ENCODE data around the gene MRPL45. TPM values are rescaled to one million over a fixed set of nuclear protein-coding genes. Genes with fewer than 3 reads are reported as not detected.
A peak's percentile ranks its signal among the peaks of the same experiment; 100 is the strongest.

Gene MRPL45
- total and polyA plus RNA-seq, 4 donors = 16.9 to 22.2 (median 19.0) TPM

GRCh38 chr17:38352245-38353085 lies 55.5 kb downstream of the MRPL45 start:
- WGBS = under 1% methylated on average over 72 of the region's 72 CpGs
- Histone ChIP-seq H3K9me3 (ENCODE audit: control insufficient read depth in 4 of 4, low read length in 3 of 4) (no peaks in the 10 kb centered on the region), H3K27me3 (ENCODE audit: control insufficient read depth in 4 of 4, insufficient read depth in 4 of 4, low read length in 3 of 4) (no peaks in the 10 kb centered on the region), H3K27ac (ENCODE audit: low read depth in 1 of 2, low read length in 2 of 2) (peak overlapping the region in 1 of 2 donors; percentile 44), H3K36me3 (ENCODE audit: control insufficient read depth in 4 of 4, insufficient read depth in 3 of 4, low read depth in 1 of 4, low read length in 3 of 4) (no peaks in the 10 kb centered on the region), H3K4me3 (ENCODE audit: low read depth in 1 of 3, low read length in 3 of 3) (peak overlapping the region; percentile 57 to 98 (median 75)), H3K4me1 (ENCODE audit: control insufficient read depth in 4 of 4, insufficient read depth in 4 of 4, low read length in 3 of 4) (peaks cover 6 to 19% (median 8%) of the 10 kb centered on the region in 4 donors), H3K9ac (ENCODE audit: low read depth in 1 of 2, low read length in 2 of 2) (peak overlapping the region; percentile 44 to 64)
- TF ChIP-seq ATF3 (IDR thresholded peaks at IDR 0.05) (no peak), RXRA (IDR thresholded peaks at IDR 0.05) (no peak), NR2F2 (IDR thresholded peaks at IDR 0.05) (no peak), EGR1 (IDR thresholded peaks at IDR 0.05; ENCODE audit: low read depth in 2 of 2) (no peak), RAD21 (IDR thresholded peaks at IDR 0.05) (no peak), CTCF (IDR thresholded peaks at IDR 0.05; ENCODE audit: low read depth, low read length, missing input control) (no peak), ZBTB33 (IDR thresholded peaks at IDR 0.05) (no peak), FOXA1 (IDR thresholded peaks at IDR 0.05) (no peak), YY1 (IDR thresholded peaks at IDR 0.05) (no peak), TAF1 (conservative IDR thresholded peaks at IDR 0.05) (no peak), HNF4A (conservative IDR thresholded peaks at IDR 0.05) (no peak), HNF4G (IDR thresholded peaks at IDR 0.05) (no peak), REST (IDR thresholded peaks at IDR 0.05) (no peak), FOXA2 (IDR thresholded peaks at IDR 0.05) (no peak), MAX (IDR thresholded peaks at IDR 0.05) (no peak), GABPA (IDR thresholded peaks at IDR 0.05 in 1 of 2, conservative IDR thresholded peaks at IDR 0.05 in 1 of 2) (no peak), SP1 (IDR thresholded peaks at IDR 0.05) (no peak), JUND (IDR thresholded peaks at IDR 0.05) (no peak)
- peak; percentile 40 for DNase-seq (ENCODE audit: low spot score)

Measured in liver (tissue), 9 donors.